ENCODE measurements around the gene RAB11FIP3.

DNA sequence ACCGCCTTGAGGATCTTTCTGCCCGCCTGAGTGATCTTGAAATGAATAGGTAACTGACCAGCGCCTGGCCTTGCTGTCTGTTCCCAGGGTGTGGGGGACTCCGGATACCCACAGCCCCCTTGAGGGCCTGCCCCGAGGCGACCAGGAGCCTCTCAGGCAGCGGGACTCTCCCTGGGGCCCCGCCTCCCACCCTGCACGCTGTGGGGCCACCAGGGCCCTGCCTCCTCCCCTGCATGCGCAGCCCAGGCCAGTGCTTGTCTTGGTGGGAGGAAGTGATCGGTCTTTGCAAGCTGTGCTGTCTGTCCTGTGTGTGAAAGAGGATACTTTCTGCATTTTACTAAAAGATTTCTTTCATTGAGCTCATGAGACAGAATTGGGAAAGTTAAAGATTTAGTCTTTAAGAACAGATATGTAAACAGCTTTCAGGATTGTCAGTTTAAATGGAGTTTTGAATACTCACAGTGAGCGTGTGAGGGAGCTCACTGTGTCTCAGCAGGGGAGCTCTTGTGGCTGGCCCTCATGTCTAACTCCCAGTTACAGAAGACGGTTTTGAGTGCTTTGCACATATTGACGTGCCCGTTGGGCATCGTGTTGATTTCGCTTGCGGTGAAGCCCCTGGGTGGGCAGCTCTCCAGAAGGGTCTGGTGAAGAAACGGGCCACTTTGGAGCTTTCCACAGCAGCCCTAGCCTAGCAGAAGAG is 65.9 kb downstream of the RAB11FIP3 start:
- TF ChIP-seq, protein P1, sequence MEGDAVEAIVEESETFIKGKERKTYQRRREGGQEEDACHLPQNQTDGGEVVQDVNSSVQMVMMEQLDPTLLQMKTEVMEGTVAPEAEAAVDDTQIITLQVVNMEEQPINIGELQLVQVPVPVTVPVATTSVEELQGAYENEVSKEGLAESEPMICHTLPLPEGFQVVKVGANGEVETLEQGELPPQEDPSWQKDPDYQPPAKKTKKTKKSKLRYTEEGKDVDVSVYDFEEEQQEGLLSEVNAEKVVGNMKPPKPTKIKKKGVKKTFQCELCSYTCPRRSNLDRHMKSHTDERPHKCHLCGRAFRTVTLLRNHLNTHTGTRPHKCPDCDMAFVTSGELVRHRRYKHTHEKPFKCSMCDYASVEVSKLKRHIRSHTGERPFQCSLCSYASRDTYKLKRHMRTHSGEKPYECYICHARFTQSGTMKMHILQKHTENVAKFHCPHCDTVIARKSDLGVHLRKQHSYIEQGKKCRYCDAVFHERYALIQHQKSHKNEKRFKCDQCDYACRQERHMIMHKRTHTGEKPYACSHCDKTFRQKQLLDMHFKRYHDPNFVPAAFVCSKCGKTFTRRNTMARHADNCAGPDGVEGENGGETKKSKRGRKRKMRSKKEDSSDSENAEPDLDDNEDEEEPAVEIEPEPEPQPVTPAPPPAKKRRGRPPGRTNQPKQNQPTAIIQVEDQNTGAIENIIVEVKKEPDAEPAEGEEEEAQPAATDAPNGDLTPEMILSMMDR (IDR thresholded peaks at IDR 0.05) = no peak
- no peak for TF ChIP-seq POLR2A (IDR thresholded peaks at IDR 0.05)
